Measurements from ENCODE around the gene RAI14.
"Not testable (repeated sequence)": the region's sequence is repeated elsewhere in the genome, so short reads cannot be mapped to it uniquely, and the experiment has no call there.

The RAI14 gene

GRCh38 chr5:34775886-34776285, 119.8 kb downstream of the RAI14 start:
- no peak overlapping the region for H3K4me3 ChIP-seq (ENCODE audit: low read depth, low read length)
- no peak for TF ChIP-seq CTCF (IDR thresholded peaks at IDR 0.05; ENCODE audit: control insufficient read depth, extremely low read depth, insufficient read depth)
- DNase-seq (ENCODE audit: low read depth): no peak

GRCh38 chr5:34778091-34778850, 122.1 kb downstream of the RAI14 start:
- DNase-seq (ENCODE audit: low read depth): no peak
- TF ChIP-seq CTCF (IDR thresholded peaks at IDR 0.05; ENCODE audit: control insufficient read depth, extremely low read depth, insufficient read depth): no peak
- no peak overlapping the region for H3K4me3 ChIP-seq (ENCODE audit: low read depth, low read length)

- not testable (repeated sequence) for DNase-seq (ENCODE audit: low read depth)
These were observed 127.8 kb downstream of the RAI14 start for GRCh38 chr5:34783892-34784291.

GRCh38 chr5:34787035-34787434, 130.9 kb downstream of the RAI14 start:
- no peak for DNase-seq (ENCODE audit: low read depth)
- H3K4me3 ChIP-seq (ENCODE audit: low read depth, low read length): no peak overlapping the region
- no peak for TF ChIP-seq CTCF (IDR thresholded peaks at IDR 0.05; ENCODE audit: control insufficient read depth, extremely low read depth, insufficient read depth)

More at GRCh38 chr5:34783892-34784291, 127.8 kb downstream of the RAI14 start:
- H3K4me3 ChIP-seq (ENCODE audit: low read depth, low read length): not testable (repeated sequence)

- TF ChIP-seq CTCF (IDR thresholded peaks at IDR 0.05; ENCODE audit: control insufficient read depth, extremely low read depth, insufficient read depth): no peak
- H3K4me3 ChIP-seq (ENCODE audit: low read depth, low read length): no peak overlapping the region
- no peak for DNase-seq (ENCODE audit: low read depth)
These were observed 132.9 kb downstream of the RAI14 start for GRCh38 chr5:34789021-34789531.

- H3K4me3 ChIP-seq (ENCODE audit: low read depth, low read length): no peak overlapping the region
- DNase-seq (ENCODE audit: low read depth): no peak
- no peak for TF ChIP-seq CTCF (IDR thresholded peaks at IDR 0.05; ENCODE audit: control insufficient read depth, extremely low read depth, insufficient read depth)
These were observed 133.5 kb downstream of the RAI14 start for GRCh38 chr5:34789639-34790038.

- TF ChIP-seq CTCF (IDR thresholded peaks at IDR 0.05; ENCODE audit: control insufficient read depth, extremely low read depth, insufficient read depth): no peak
- no peak overlapping the region for H3K4me3 ChIP-seq (ENCODE audit: low read depth, low read length)
- DNase-seq (ENCODE audit: low read depth): no peak
These were observed 133.9 kb downstream of the RAI14 start for GRCh38 chr5:34790069-34790468.

All from LNCaP clone FGC (cell line).